Mesendoderm (in vitro differentiated cells): Measurements from ENCODE around the gene OR4K5.

ENCODE experiments used
- DNase-seq: peaks from one replicate; pipeline ENCODE4 v3.0.0; 2013
- H2AK5ac ChIP-seq: 2 replicates; pipeline ENCODE4 v1.6.1; 2013; ENCODE audit warnings: low read length, inconsistent platforms
- H2BK120ac ChIP-seq: 2 replicates; pipeline ENCODE4 v1.6.1; 2013; ENCODE audit warnings: low read depth, mild to moderate bottlenecking, low read length, moderate library complexity, mixed read lengths
- H2BK15ac ChIP-seq: replicated peaks from 2 replicates; pipeline ENCODE4 v1.6.1; 2013; ENCODE audit warnings: low read depth, mild to moderate bottlenecking, moderate library complexity
- H2BK5ac ChIP-seq: 2 replicates; pipeline ENCODE4 v1.6.1; 2013; ENCODE audit warnings: low read length, inconsistent platforms
- H3K18ac ChIP-seq: 2 replicates; pipeline ENCODE4 v1.6.1; 2013; ENCODE audit warnings: mild to moderate bottlenecking, low read length, mixed read lengths
- H3K23ac ChIP-seq: one replicate; pipeline ENCODE4 v1.6.1; 2013; ENCODE audit warnings: low read length
- H3K27ac ChIP-seq: 2 replicates; pipeline ENCODE4 v1.5.1; 2013; ENCODE audit warnings: low read depth, mild to moderate bottlenecking, inconsistent platforms, low read length, moderate library complexity
- H3K27me3 ChIP-seq: 2 replicates; pipeline ENCODE4 v1.6.1; 2013; ENCODE audit warnings: low read length, control low read depth, mild to moderate bottlenecking, inconsistent platforms; ENCODE audit not compliant: insufficient read depth, poor library complexity
- H3K36me3 ChIP-seq: 2 replicates; pipeline ENCODE4 v1.6.1; 2013; ENCODE audit warnings: low read length, inconsistent platforms; ENCODE audit not compliant: control insufficient read depth, insufficient read depth
- H3K4ac ChIP-seq: one replicate; pipeline ENCODE4 v1.6.1; 2013; ENCODE audit warnings: low read depth, mild to moderate bottlenecking, low read length, moderate library complexity
- H3K4me1 ChIP-seq: 2 replicates; pipeline ENCODE4 v1.6.1; 2013; ENCODE audit warnings: low read depth, low read length, inconsistent platforms; ENCODE audit not compliant: control insufficient read depth
- H3K4me2 ChIP-seq: 2 replicates; pipeline ENCODE4 v1.6.1; 2013; ENCODE audit warnings: low read length
- H3K4me3 ChIP-seq: 2 replicates; pipeline ENCODE4 v1.5.1; 2013; ENCODE audit warnings: mild to moderate bottlenecking, low read length
- H3K56ac ChIP-seq: one replicate; pipeline ENCODE4 v1.6.1; 2013; ENCODE audit warnings: low read length
- H3K79me1 ChIP-seq: 2 replicates; pipeline ENCODE4 v1.6.1; 2013; ENCODE audit warnings: low read length, inconsistent platforms
- H3K79me2 ChIP-seq: 2 replicates; pipeline ENCODE4 v1.6.1; 2013; ENCODE audit warnings: mild to moderate bottlenecking, low read length; ENCODE audit not compliant: control insufficient read depth, insufficient read depth
- H3K9ac ChIP-seq: 2 replicates; pipeline ENCODE4 v1.6.1; 2013; ENCODE audit warnings: low read length, inconsistent platforms
- H4K5ac ChIP-seq: one replicate; pipeline ENCODE4 v1.6.1; 2013; ENCODE audit warnings: low read length
- H4K8ac ChIP-seq: one replicate; pipeline ENCODE4 v1.6.1; 2013; ENCODE audit warnings: low read depth, mild to moderate bottlenecking, control low read depth, low read length, moderate library complexity
- WGBS: extraction: QIAGEN DNeasy Blood & Tissue Kit; methylation state at CpG from one replicate; pipeline ENCODE4 v1.1.7; 2013; ENCODE audit warnings: low lambda C conversion rate, missing lambda C conversion rate; ENCODE audit not compliant: insufficient coverage; ENCODE audit errors: extremely low coverage; 5-methylcytosine and 5-hydroxymethylcytosine counted together

The OR4K5 gene

DNA sequence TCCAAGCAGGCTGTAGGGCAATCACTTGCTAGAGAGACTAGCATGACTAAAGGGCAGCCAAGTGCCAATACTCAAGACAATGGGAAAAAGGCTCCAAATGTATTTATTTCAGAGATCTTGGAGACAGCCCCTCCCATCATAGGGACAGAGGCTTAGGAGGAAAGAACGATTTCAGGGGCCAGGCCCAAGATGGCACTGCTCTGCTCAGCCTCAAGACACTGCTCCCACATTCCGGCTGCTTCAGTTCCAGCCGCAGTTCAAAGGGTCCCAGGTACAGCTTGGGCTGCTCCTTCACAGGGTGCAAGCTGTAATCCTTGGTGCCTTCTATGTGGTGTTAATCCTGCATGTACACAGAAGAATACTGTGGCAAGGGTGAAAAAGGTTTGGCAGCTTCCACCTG is 19.4 kb upstream of the OR4K5 start:
- H3K9ac ChIP-seq = no peak overlapping the region
- H3K18ac ChIP-seq = no peak overlapping the region
- H2BK15ac ChIP-seq = no peak overlapping the region
- H3K56ac ChIP-seq = no peak overlapping the region
- H3K23ac ChIP-seq = no peak overlapping the region
- H3K4me1 ChIP-seq = no peaks in the 10 kb centered on the region
- no peaks in the 10 kb centered on the region for H3K79me1 ChIP-seq
- H4K8ac ChIP-seq = no peak overlapping the region
- no peaks in the 10 kb centered on the region for H3K36me3 ChIP-seq
- DNase-seq = no peak
- no peaks in the 10 kb centered on the region for H3K27me3 ChIP-seq
- no peak overlapping the region for H4K5ac ChIP-seq
- H3K79me2 ChIP-seq = no peaks in the 10 kb centered on the region
- no CpG with 5 or more reads among the region's 3 CpGs for WGBS
- H3K27ac ChIP-seq = no peak overlapping the region
- no peak overlapping the region for H2AK5ac ChIP-seq
- H3K4me2 ChIP-seq = no peak overlapping the region
- no peak overlapping the region for H3K4me3 ChIP-seq
- no peak overlapping the region for H3K4ac ChIP-seq
- H2BK120ac ChIP-seq = no peak overlapping the region
- H2BK5ac ChIP-seq = no peak overlapping the region

DNA sequence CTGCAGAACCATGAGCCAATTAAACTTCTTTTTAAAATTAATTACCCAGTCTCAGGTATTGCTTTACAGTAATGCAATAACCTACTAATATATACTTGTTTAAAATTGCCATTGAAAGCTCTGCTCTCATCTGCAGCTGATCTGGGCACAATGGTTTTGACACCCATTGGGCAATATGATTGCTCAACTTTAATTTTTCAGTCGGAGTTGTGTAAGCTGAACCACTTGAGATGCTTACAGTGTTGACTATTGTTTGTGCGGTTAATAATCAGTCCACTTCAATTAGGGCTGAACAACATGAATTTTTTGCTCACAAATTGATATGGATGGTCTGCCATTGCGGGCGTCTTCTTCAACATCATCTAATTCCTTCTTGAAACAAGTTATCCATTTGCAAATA is 18.0 kb upstream of the OR4K5 start:
- no CpG with 5 or more reads among the region's 4 CpGs for WGBS
- H3K56ac ChIP-seq = no peak overlapping the region
- no peaks in the 10 kb centered on the region for H3K36me3 ChIP-seq
- H3K4me1 ChIP-seq = no peaks in the 10 kb centered on the region
- H3K18ac ChIP-seq = no peak overlapping the region
- DNase-seq = no peak
- H3K79me2 ChIP-seq = no peaks in the 10 kb centered on the region
- no peak overlapping the region for H2BK5ac ChIP-seq
- no peak overlapping the region for H4K5ac ChIP-seq
- H3K27me3 ChIP-seq = no peaks in the 10 kb centered on the region
- H3K4me3 ChIP-seq = no peak overlapping the region
- H2BK120ac ChIP-seq = no peak overlapping the region
- H3K9ac ChIP-seq = no peak overlapping the region
- no peak overlapping the region for H2AK5ac ChIP-seq
- H2BK15ac ChIP-seq = no peak overlapping the region
- H3K4ac ChIP-seq = no peak overlapping the region
- H3K4me2 ChIP-seq = no peak overlapping the region
- H3K23ac ChIP-seq = no peak overlapping the region
- H3K79me1 ChIP-seq = no peaks in the 10 kb centered on the region
- H4K8ac ChIP-seq = no peak overlapping the region
- no peak overlapping the region for H3K27ac ChIP-seq

DNA sequence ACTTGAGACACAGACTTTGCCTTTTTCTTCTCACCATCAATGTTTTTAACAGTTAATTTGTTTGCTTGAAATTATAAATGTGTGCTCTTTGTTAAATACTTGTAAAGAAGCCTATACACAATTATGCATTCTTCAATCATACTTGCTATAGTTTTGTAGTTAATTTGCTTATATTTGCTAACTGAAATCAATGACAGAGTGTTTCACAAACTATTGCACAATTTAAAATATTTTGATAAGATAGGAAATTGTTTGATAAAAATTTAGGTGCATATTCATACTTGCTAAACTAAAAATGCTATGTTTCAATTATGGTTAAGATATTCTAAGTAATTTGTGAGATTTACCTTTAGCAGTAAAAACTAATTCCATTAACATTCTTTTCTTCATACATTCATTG is 13.7 kb upstream of the OR4K5 start:
- H3K4me3 ChIP-seq = no peak overlapping the region
- DNase-seq = no peak
- no peak overlapping the region for H3K18ac ChIP-seq

DNA sequence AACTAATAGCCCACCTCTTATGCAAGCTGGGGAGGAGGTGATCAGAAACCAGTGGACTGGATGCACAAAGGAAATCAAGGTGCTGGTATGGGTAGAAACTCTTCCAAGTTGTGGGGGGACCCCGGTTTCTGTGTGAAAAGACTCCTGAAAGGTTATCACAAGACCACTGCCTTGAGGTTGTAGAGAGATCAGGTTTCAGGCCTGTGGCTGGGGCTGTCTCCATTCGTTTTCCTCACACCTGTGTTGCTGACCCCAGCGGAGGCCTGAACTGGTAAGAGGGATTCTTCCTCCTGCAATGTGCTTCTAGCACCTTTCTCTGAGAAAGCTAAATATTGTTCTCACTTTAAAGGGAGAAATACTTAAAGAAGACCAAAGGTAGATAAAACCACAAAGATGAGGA is 9.3 kb upstream of the OR4K5 start:
- H2BK5ac ChIP-seq = no peak overlapping the region
- no peak overlapping the region for H3K4me3 ChIP-seq
- H4K8ac ChIP-seq = no peak overlapping the region
- no peak overlapping the region for H3K27ac ChIP-seq
- H2AK5ac ChIP-seq = no peak overlapping the region
- H3K4me1 ChIP-seq = no peaks in the 10 kb centered on the region
- no peak overlapping the region for H3K18ac ChIP-seq
- H3K4me2 ChIP-seq = no peak overlapping the region
- no peak overlapping the region for H3K23ac ChIP-seq
- H3K4ac ChIP-seq = no peak overlapping the region
- H3K27me3 ChIP-seq = no peaks in the 10 kb centered on the region
- H2BK15ac ChIP-seq = no peak overlapping the region
- no peaks in the 10 kb centered on the region for H3K79me2 ChIP-seq
- no peak overlapping the region for H4K5ac ChIP-seq
- H3K56ac ChIP-seq = no peak overlapping the region
- H3K79me1 ChIP-seq = no peaks in the 10 kb centered on the region
- no peak for DNase-seq
- H3K36me3 ChIP-seq = no peaks in the 10 kb centered on the region
- H3K9ac ChIP-seq = no peak overlapping the region
- H2BK120ac ChIP-seq = no peak overlapping the region
- WGBS = no CpG with 5 or more reads among the region's 3 CpGs

More for the DNA sequence above, 13.7 kb upstream of the OR4K5 start:
- Histone ChIP-seq H2BK5ac (no peak overlapping the region), H3K4me2 (no peak overlapping the region), H3K9ac (no peak overlapping the region), H3K27me3 (no peaks in the 10 kb centered on the region), H3K79me2 (no peaks in the 10 kb centered on the region), H3K4me1 (no peaks in the 10 kb centered on the region), H3K56ac (no peak overlapping the region), H4K8ac (no peak overlapping the region), H3K79me1 (no peaks in the 10 kb centered on the region), H2BK120ac (no peak overlapping the region), H2AK5ac (no peak overlapping the region), H2BK15ac (no peak overlapping the region), H4K5ac (no peak overlapping the region), H3K4ac (no peak overlapping the region), H3K27ac (no peak overlapping the region), H3K36me3 (no peaks in the 10 kb centered on the region), H3K23ac (no peak overlapping the region)

DNA sequence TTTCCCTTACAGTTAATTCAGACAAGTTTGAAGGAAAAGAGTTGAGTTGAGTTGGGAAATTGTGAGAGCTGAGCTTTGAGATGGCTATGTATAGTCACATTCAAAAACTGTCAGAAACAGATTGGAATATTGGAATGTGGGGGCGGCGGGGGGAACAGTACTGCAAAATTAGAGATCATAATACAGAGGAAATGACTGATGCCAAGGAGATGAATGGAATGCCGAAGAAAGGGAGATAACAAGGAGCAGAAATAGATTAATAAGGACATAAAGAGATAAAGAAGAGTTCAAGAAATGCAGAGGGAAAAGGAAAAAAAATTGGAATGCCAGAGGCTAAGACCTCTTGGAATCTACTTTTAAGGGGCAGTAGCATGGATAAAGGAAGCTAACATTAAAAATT is 3.2 kb upstream of the OR4K5 start:
- H3K79me1 ChIP-seq = no peaks in the 10 kb centered on the region
- H3K56ac ChIP-seq = no peak overlapping the region

DNA sequence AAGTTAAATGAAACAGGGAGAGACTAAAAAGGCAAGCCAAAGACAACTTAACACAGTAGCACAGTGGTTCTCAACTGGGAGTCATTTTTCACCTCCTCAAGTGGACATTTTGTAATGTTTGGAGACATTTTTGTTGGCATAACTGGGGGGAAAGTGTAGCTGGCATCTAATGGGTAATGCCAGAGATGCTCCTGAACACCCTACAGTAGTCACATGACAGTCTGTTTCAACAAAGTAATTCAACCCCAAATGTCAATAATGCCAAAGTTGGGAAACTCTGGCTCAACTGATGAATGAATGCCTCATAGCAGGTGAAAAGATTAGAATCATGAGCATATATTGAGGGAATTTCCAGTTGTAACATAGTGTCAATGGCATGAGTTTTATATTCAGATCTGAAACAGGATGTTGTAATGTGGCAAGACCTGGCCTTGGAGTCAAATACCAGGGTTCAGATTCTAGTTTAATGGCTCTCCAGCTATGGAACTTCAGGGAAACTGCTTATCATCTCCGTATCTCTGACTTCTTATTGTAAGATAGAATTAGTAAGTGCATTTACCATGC is 2.4 kb upstream of the OR4K5 start:
- H3K4me2 ChIP-seq = no peak overlapping the region
- no peak overlapping the region for H2AK5ac ChIP-seq
- no peak overlapping the region for H3K9ac ChIP-seq
- no peak overlapping the region for H4K8ac ChIP-seq
- H3K36me3 ChIP-seq = no peaks in the 10 kb centered on the region
- no peaks in the 10 kb centered on the region for H3K27me3 ChIP-seq
- no peak overlapping the region for H3K56ac ChIP-seq
- H4K5ac ChIP-seq = no peak overlapping the region
- no peaks in the 10 kb centered on the region for H3K79me2 ChIP-seq
- no peak overlapping the region for H2BK5ac ChIP-seq
- no CpG with 5 or more reads among the region's 1 CpG for WGBS
- H3K4ac ChIP-seq = no peak overlapping the region
- no peak overlapping the region for H3K4me3 ChIP-seq
- H3K4me1 ChIP-seq = no peaks in the 10 kb centered on the region
- no peak for DNase-seq
- no peak overlapping the region for H2BK120ac ChIP-seq
- no peak overlapping the region for H2BK15ac ChIP-seq
- no peak overlapping the region for H3K18ac ChIP-seq
- no peak overlapping the region for H3K23ac ChIP-seq
- H3K79me1 ChIP-seq = no peaks in the 10 kb centered on the region
- H3K27ac ChIP-seq = no peak overlapping the region

More for the DNA sequence above, 3.2 kb upstream of the OR4K5 start:
- Histone ChIP-seq H2BK15ac (no peak overlapping the region), H3K79me2 (no peaks in the 10 kb centered on the region), H2BK5ac (no peak overlapping the region), H3K27me3 (no peaks in the 10 kb centered on the region), H3K4me1 (no peaks in the 10 kb centered on the region), H3K18ac (no peak overlapping the region), H3K4me3 (no peak overlapping the region), H4K8ac (no peak overlapping the region), H2AK5ac (no peak overlapping the region), H3K9ac (no peak overlapping the region), H3K36me3 (no peaks in the 10 kb centered on the region), H3K23ac (no peak overlapping the region), H3K27ac (no peak overlapping the region), H4K5ac (no peak overlapping the region), H3K4me2 (no peak overlapping the region), H3K4ac (no peak overlapping the region), H2BK120ac (no peak overlapping the region)
- DNase-seq = no peak
- no CpG with 5 or more reads among the region's 3 CpGs for WGBS
